HG03520 (cell line): ENCODE data around the gene HFM1.
"Not testable (repeated sequence)": the region's sequence is repeated elsewhere in the genome, so short reads cannot be mapped to it uniquely, and the experiment has no call there.

Experiments used
- ATAC-seq: cut with Tn5 transposase; IDR thresholded peaks from one replicate; pipeline ENCODE4 v1.9.1; 2021; ENCODE audit warnings: mild to moderate bottlenecking, moderate library complexity; ENCODE audit not compliant: unreplicated experiment

The HFM1 gene

DNA sequence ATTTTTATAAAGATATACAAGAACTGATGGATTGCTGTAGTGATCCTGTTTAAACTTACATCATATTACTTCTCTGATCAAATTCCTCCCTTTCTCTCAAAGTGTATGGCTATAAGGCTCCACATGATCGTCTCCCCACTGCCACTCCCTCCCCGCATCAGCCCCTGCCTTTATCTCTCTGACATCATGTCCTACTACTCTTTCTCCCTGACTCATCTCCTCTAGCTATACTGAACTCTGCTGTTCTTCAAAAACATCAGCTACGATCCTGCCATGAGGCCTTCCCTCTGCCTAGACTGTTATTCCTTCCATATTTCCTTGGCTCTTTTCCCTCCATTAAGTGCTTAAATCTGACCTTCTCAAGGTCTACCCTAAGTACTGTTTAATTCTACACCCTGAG lies 22.8 kb downstream of the HFM1 start:
- ATAC-seq: no peak

GRCh38 chr1:91374086-91374485 lies 30.6 kb downstream of the HFM1 start:
- ATAC-seq: no peak

DNA sequence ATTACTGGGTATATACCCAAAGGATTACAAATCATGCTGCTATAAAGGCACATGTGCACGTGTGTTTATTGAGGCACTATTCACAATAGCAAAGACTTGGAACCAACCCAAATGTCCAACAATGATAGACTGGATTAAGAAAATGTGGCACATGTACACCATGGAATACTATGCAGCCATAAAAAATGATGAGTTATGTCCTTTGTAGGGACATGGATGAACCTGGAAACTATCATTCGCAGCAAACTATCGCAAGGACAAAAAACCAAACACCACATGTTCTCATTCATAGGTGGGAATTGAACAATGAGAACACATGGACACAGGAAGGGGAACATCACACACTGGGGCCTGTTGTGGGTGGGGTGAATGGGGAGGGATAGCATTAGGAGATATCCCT lies 32.4 kb downstream of the HFM1 start:
- not testable (repeated sequence) for ATAC-seq

GRCh38 chr1:91349524-91349923 lies 55.1 kb downstream of the HFM1 start:
- ATAC-seq: no peak

DNA sequence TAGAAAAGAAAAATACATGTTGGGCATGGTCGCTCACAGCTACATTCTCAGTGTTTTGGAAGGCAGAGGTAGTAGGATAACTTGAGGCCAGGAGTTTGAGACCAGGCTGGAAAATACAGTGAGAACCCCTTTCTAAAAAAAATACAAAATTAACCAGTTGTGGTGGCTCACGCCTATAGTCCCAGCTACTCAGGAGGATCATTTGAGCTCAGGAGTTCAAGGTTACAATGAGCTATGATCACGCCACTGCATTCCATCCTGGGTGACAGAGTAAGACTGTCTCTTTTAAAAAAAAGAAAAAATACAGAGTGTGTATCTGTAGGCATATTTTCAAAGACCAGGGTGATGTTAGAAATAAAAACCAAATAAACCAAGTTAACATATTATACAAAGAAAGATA lies 57.8 kb downstream of the HFM1 start:
- no peak for ATAC-seq

- ATAC-seq: no peak
Observed at GRCh38 chr1:91345395-91346005, 59.1 kb downstream of the HFM1 start.

DNA sequence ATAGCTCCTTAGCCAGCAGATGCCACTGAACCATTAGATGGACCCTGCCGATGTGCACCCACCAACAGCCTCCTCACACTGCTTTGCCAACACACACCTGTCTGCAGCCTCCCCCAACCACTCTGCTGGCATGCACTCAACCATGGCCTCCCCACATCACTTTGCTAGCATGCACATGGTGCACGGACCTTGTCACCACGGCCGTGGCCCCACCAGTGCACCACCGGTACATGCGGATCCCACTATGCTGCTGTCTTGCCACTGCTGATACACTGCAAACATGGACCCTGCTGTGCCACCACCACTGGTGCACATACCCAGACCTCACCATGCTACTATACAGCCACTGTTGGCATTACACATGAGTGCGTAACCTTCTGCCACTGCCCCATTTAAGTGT lies 66.1 kb downstream of the HFM1 start:
- ATAC-seq: no peak

GRCh38 chr1:91335603-91336002 lies 69.0 kb downstream of the HFM1 start:
- no peak for ATAC-seq

- ATAC-seq: no peak
Observed at GRCh38 chr1:91334856-91335255, 69.8 kb downstream of the HFM1 start.

- ATAC-seq: no peak
Observed at GRCh38 chr1:91325456-91325855, 79.2 kb downstream of the HFM1 start.

GRCh38 chr1:91314643-91315042 lies 90.0 kb downstream of the HFM1 start:
- ATAC-seq: no peak

DNA sequence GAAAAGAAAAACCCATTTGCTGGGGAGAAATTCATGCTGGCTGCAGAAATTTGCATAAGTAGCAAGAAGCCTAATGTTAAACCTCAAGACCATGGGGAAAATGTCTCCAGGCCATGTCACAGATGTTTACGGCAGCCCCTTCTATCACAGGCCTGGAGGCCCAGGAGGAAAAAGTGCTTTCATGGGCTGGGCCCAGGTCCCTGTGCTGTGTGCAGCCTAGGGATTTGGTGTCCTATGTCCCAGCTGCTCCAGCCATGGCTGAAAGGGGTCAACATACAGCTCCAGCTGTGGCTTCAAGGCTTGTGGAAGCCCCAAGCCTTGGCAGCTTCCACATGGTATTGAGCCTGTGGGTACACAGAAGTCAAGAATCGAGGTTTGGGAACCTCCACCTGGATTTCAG lies 93.0 kb downstream of the HFM1 start:
- ATAC-seq: no peak

GRCh38 chr1:91308544-91308943 lies 96.1 kb downstream of the HFM1 start:
- ATAC-seq: no peak

DNA sequence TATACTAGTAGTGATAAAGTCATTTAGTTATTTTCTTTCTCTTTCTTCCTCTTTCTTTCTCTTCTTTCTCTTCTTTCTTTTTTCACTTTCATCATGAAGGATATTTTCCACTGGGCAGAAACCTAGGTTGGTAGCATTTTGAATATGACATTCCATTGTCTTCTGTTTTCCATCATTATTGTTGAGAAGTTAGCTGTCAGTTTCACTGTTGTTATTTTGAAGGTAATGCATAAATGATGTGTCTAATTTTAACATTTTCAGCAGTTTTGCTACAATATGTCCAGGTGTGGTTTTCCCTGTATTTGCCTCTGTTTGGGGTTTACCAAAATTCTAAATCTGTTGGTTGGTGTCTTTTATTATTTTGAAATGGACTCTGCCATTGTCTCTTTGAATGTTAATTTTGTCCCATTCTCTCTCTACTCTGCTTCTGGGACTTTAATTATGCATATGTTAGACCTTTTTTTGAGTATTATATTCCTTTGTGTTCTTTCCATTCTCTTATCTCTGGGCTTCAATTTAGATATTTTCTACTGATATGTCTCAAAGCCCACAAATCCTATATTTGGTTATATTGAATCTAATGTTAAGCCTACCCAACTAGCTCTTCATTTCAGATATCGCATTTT lies 96.7 kb downstream of the HFM1 start:
- ATAC-seq: no peak

- no peak for ATAC-seq
Observed at GRCh38 chr1:91303165-91303564, 101.5 kb downstream of the HFM1 start.

DNA sequence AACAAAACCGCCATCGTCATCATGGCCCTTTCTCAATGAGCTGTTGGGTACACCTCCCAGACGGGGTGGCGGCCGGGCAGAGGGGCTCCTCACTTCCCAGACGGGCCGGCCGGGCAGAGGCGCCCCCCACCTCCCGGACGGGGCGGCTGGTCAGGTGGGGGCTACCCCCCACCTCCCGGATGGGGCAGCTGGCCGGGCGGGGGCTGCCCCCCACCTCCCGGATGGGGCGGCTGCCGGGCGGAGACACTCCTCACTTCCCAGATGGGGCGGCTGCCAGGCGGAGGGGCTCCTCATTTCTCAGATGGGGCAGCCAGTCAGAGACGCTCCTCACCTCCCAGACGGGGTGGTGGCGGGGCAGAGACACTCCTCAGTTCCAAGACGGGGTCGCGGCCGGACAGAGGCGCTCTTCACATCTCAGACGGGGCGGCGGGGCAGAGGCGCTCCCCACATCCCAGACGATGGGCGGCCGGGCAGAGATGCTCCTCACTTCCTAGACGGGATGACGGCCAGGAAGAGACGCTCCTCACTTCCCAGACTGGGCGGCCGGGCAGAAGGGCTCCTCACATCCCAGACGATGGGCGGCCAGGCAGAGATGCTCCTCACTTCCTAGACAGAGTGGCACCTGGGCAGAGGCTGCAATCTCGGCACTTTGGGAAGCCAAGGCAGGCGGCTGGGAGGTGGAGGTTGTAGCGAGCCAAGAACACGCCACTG lies 115.6 kb downstream of the HFM1 start:
- not testable (repeated sequence) for ATAC-seq

DNA sequence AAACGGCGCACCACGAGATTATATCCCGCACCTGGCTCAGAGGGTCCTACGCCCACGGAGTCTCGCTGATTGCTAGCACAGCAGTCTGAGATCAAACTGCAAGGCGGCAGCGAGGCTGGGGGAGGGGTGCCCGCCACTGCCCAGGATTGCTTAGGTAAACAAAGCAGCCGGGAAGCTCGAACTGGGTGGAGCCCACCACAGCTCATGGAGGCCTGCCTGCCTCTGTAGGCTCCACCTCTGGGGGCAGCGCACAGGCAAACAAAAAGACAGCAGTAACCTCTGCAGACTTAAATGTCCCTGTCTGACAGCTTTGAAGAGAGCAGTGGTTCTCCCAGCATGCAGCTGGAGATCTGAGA lies 117.7 kb downstream of the HFM1 start:
- not testable (repeated sequence) for ATAC-seq

DNA sequence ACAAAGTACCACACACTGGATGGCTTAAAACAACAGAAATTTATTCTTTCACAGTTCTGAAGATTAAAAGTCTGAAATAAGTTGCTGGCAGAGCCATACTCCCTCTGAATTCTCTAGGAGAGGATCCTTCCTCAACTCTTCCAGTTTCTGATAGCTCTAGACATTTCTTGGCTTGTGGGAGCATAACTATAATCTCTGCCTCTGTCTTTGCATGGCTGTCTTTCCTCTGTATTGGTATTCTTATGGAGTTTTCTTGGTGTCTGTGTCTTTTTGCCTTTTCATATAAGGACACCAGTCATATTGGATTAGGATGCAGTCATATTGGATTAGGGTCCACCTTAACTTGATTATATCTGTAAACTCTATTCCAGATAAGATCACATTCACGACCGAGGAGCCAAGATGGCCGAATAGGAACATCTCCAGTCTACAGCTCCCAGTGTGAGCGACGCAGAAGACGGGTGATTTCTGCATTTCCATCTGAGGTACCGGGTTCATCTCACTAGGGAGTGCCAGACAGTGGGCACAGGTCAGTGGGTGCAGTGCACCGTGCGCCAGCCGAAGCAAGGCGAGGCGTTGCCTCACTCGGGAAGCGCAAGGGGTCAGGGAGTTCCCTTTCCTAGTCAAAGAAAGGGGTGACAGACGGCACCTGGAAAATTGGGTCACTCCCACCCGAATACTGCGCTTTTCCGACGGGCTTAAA lies 118.2 kb downstream of the HFM1 start:
- not testable (repeated sequence) for ATAC-seq

- ATAC-seq: no peak
Observed at GRCh38 chr1:91283421-91283726, 121.3 kb downstream of the HFM1 start.

DNA sequence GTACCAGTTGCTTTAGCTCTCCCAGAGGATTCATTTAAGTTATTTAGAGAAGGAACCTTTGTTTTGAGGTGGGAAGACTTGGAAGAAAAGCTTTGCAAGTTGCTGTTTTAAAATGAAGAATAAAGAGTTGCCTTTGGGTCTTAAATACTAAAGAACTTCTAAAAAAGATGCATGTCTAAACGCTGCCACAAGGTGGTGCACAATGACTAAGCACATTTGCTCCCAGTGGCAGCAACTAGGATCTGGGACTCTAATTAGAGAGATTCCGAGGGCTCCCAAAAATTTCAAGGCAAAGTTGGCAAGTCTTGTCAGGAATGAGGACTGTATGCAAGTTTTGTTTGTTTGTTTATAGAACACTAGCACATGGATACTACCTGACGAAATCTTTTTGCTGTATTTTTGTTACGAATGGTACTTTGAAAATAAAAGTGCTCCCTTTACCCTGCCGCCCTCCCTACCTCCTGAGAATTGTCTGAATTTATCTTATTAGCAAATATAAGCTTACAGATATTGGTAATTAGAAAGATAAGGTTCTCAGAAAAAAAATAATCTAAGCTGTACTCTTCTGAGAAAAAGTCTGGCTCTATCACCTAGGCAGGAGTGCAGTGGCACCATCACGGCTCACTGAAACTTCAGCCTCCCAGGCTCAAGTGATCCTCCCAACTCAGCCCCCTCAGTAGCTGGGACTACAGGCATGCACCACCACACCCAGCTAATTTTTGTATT lies 121.8 kb downstream of the HFM1 start:
- no peak for ATAC-seq

- no peak for ATAC-seq
Observed at GRCh38 chr1:91281782-91282181, 122.9 kb downstream of the HFM1 start.
